Body of pancreas (tissue), 4 donors: ENCODE data around the gene P2RY8.

Experiments used
- POLR2A ChIP-seq, 3 donors: fragments of 450-650 bp; IDR thresholded peaks; one replicate each; pipeline ENCODE4 v1.6.1; 2016; ENCODE audit warnings: antibody characterized with exemption in 3 of 3, mild to moderate bottlenecking in 2 of 3
- TF ChIP-seq, protein P1 (sequence below), 7 experiments: fragments of 450-650 bp in 4 of 7; fragments of 200-600 bp in 3 of 7; sonication (generic) in 3 of 7; IDR thresholded peaks; one replicate each; pipeline ENCODE4 v1.5.1; 2016 to 2019; ENCODE audit warnings: antibody characterized with exemption in 7 of 7

DNA sequence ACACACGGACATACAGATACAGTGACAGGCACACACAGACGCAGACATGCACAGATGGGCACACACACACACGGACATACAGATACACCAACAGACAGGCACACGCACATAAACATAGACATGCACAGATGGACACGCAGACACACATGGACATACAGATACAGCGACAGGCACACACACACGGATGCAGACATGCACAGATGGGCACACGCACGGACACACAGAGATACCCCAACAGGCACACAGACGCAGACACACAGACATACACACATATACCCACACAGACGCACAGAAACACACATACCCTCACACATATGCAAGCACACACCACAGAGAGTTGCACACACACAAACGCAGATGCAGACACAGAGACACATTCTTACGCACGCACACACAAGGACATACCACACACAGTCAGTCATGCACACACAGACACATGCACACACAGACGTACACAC lies 120.6 kb downstream of the P2RY8 start:
- TF ChIP-seq, protein P1, sequence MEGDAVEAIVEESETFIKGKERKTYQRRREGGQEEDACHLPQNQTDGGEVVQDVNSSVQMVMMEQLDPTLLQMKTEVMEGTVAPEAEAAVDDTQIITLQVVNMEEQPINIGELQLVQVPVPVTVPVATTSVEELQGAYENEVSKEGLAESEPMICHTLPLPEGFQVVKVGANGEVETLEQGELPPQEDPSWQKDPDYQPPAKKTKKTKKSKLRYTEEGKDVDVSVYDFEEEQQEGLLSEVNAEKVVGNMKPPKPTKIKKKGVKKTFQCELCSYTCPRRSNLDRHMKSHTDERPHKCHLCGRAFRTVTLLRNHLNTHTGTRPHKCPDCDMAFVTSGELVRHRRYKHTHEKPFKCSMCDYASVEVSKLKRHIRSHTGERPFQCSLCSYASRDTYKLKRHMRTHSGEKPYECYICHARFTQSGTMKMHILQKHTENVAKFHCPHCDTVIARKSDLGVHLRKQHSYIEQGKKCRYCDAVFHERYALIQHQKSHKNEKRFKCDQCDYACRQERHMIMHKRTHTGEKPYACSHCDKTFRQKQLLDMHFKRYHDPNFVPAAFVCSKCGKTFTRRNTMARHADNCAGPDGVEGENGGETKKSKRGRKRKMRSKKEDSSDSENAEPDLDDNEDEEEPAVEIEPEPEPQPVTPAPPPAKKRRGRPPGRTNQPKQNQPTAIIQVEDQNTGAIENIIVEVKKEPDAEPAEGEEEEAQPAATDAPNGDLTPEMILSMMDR (IDR thresholded peaks at IDR 0.05) = no peak
- no peak for TF ChIP-seq POLR2A (IDR thresholded peaks at IDR 0.05)
